Measurements from ENCODE around the gene EFCAB8.

The EFCAB8 gene

DNA sequence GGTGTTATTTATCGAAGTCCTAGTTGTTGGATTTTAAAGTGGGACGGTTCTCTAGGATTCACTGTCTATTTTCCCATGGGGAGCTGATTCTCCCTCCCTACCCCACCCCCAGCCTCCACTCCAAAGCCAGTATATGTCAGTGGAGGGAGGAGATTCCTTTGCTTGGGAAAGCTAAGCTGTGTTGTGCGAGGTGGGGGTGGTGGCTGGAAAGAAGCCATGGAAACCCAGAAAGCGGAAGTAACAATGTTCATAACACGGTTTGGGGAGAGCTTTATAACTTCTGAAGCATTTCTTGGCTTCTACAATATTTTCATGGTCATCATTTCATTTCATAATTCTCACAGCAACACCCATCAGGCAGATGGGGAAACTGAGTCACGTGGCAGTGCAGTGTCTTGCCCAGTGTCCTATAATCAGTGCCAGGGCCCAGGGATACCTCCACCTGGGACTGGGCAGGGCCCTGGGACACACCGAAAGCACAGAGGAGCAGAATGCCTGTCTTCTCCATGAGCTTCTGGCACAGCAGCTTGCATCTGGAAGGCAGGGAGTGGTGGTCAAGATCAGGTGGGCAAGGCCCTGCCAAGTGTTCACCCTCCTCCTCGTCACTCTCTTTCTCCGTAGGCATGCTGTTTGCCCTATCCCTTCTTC is 141.0 kb downstream of the EFCAB8 start:
- Mint-ChIP-seq H3K27ac (no peak overlapping the region), H3K27me3 (no peaks in the 10 kb centered on the region), H3K4me1 (peaks cover 14% of the 10 kb centered on the region), H3K9me3 (peaks cover 12% of the 10 kb centered on the region), H3K4me3 (no peak overlapping the region), H3K36me3 (peaks cover 11% of the 10 kb centered on the region)
- no peak for ATAC-seq

DNA sequence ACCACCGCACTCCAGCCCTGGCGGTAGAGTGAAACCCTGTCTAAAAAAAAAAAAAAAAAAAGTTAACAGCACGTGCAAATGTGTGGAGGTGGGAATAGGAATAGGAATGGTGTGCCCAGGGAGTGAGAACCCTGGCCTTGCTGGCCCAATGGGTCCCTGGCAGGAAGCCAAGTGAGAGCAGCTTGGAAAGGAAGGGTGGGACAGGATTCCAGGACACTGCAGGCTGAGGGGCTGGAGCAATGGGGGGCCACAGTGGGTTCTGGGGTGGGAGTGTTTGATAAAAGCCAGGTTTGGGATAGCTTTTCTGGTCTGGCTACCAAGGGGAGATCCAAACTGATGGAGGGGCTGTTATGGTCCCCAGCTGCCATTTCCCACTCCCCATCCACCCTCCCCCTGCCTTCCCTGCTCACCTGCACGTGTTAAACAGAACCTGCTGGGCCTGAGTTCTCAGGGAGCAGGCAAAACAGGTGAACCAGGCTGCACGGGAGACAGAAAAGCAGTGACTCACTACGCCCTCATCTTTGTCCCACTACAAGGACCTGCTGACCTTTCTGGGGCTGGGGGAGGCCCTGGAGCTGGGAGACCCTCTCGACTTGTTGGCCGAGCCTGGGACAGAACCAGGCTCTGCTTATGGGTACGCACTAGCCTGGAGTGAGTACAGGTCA is 142.2 kb downstream of the EFCAB8 start:
- H3K9me3 Mint-ChIP-seq = peaks cover 10% of the 10 kb centered on the region
- no peak overlapping the region for H3K27ac Mint-ChIP-seq
- peaks cover 11% of the 10 kb centered on the region for H3K36me3 Mint-ChIP-seq
- ATAC-seq = no peak
- H3K27me3 Mint-ChIP-seq = no peaks in the 10 kb centered on the region
- H3K4me3 Mint-ChIP-seq = no peak overlapping the region
- peaks cover 14% of the 10 kb centered on the region for H3K4me1 Mint-ChIP-seq

DNA sequence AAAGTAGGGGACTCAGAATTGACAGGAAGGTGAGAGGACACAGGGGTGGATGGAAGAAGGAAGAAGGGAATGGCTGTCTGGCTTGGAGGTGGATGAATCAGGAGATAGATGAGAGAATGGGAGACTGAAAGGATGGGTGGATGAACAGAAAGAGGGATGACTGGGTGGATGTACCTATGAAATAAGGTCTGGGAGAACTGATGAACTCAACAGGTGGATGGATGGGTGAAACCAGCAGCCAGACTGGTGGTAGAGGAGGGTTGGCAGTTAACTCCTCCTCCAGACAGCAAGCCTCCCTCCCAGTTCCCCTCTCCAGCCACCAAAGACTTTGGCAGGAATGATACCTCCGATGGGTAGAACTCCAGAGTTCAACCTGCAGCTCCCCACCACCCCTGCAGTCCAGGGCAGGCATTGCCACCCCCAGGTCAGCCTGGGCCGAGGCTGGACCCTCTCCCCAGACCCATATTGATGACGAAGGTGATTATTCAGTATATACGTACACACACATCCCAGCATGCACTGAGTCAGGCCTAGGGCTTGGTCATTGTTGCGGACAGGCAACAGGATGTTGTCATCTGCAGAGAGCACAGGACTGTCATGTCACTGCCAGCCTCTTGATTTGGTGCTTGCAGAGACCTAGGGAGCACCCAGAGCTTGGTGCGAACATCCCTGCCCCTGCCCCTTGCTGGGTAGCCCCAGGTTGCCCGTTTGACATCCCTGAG is 143.5 kb downstream of the EFCAB8 start:
- Mint-ChIP-seq H3K9me3 (peaks cover 4% of the 10 kb centered on the region), H3K4me1 (peaks cover 12% of the 10 kb centered on the region), H3K27me3 (no peaks in the 10 kb centered on the region), H3K27ac (no peak overlapping the region), H3K36me3 (peaks cover 5% of the 10 kb centered on the region), H3K4me3 (no peak overlapping the region)
- ATAC-seq = no peak

DNA sequence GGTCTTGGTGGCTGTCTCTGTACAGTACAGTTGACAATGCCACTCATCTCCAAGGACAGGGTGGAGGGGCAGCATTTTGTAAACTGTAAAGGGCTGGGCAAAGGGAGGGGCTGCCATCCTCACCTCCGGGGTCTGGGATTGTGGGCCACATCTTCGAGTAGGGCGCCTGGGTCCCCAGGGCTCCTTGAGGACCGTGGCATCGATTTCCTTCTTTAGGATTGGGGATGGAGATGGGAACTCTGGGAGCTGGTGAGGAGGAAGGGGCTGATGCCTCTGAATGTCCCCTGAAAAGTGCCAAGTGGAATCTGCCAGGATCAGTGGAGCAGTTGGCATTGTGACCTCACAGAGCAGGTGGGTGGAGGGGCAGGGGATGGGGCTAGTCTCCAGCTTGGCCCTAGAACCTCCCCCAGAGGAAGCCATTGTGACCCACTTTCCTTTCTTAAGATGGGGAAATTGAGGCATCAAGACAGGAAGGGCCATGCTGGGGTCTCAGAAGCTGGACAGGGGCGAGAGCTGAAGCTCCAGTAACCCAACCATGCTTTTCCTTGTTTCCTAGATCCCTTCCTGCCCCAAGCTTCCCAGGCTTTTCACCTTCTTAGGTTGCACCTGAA is 145.5 kb downstream of the EFCAB8 start, which contains the start of gene SUN5:
SUN5 (minus strand) TSS at position 293 of the 611 bp plus-strand sequence; CDS start at position 200, 93 bp downstream.
- H3K4me1 Mint-ChIP-seq = peaks cover 14% of the 10 kb centered on the region
- H3K9me3 Mint-ChIP-seq = peaks cover 4% of the 10 kb centered on the region
- no peak within 1 kb of the TSS for H3K4me3 Mint-ChIP-seq
- H3K27me3 Mint-ChIP-seq = no peaks in the 10 kb centered on the region
- ATAC-seq = no peak
- no peak within 1 kb of the TSS for H3K27ac Mint-ChIP-seq
- H3K36me3 Mint-ChIP-seq = peaks cover 5% of the 10 kb centered on the region

DNA sequence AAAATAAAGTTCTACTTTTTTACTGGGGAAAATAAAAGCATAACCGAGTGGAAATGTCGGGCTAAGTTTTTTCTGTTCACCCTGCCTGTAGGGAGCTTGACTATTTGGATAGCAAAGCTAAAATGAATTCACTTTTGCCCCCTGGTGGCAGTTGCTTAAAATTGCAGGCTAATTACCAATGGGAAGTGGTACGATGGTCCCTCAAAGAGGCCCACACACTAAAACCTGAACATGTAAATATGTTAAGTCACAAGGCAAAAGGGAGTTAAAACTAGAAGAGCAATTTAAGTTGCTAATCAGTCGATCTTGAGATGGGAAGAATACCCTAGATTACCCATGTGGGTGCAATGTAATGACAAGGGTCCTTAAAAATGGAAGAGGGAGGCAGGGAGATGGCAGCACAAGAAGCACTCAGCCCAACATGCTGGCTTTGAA is 146.4 kb downstream of the EFCAB8 start:
- Mint-ChIP-seq H3K27ac (no peak overlapping the region), H3K36me3 (peaks cover 5% of the 10 kb centered on the region), H3K27me3 (no peaks in the 10 kb centered on the region), H3K9me3 (peaks cover 4% of the 10 kb centered on the region), H3K4me1 (peaks cover 11% of the 10 kb centered on the region), H3K4me3 (no peak overlapping the region)
- no peak for ATAC-seq

DNA sequence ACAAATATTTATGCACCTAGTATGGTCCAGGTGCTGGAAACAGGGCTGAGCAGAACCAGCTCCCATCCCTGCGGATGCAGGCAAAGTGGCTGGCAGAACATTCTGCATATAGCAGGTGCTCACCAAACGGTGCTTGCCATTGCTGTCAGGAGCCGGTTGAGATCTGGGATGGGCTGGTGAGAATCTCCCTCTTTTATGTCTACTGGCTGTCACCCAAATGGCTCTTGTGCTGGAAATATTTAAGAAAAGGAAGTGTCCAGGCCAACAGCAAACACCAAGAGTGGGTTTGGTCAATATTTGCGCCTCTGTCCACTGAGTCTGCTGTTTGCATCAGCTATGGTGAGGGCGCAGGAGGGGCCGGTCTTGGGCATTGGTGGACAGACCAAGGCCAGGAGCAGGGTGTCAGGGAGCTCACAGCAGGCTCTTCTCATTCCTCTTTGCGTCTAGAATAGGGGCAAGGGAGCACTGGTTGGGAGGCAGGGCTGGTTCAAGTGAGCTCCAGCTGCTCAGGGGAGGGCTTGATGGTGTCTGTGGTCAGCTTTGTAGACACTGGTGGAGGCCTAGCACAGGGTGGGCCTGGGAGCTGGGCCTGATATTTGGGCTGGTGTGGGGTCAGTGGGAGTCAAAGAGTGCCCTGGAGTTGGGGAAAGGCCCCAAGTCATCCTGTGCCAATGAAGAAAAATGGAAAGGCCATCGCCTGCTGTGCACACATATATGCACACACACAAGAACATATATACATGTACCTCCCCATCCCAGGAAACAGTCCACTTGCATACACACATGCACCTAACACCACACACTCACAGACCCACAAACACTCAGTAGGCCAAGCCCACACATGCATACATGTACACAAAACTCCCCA is 147.4 kb downstream of the EFCAB8 start:
- Mint-ChIP-seq H3K36me3 (peaks cover 5% of the 10 kb centered on the region), H3K27ac (no peak overlapping the region)
- ATAC-seq = no peak

DNA sequence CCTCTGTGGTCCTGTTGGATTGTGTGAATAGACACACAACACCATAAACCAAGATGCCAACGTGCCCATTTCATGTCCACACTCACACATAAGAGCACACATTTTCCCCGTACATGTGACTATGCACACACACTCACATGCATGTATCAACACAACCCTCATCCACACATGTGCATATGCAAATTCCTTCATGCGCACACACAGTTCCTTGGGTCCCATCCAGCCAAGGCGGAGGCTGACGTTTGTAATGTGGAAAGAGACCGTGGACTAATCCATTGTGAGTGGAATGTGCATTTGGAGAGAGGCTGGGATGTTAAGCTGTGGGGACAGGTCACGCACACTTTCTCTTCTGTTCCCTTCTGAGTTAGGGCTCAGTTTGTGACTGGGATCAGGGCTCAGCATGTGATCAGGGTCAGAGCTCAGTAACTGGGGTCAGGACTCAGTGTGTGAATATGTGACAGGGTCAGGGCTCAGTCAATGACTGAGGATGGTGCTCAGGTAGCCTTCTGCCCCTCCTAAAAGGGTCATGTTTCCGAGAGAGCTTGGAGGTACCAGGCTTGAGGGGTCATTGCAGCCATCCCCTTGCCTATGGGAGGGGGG is 148.2 kb downstream of the EFCAB8 start:
- ATAC-seq = no peak

More for the DNA sequence above, 147.4 kb downstream of the EFCAB8 start:
- Mint-ChIP-seq H3K27me3 (no peaks in the 10 kb centered on the region), H3K9me3 (peaks cover 4% of the 10 kb centered on the region), H3K4me1 (peaks cover 8% of the 10 kb centered on the region), H3K4me3 (no peak overlapping the region)

DNA sequence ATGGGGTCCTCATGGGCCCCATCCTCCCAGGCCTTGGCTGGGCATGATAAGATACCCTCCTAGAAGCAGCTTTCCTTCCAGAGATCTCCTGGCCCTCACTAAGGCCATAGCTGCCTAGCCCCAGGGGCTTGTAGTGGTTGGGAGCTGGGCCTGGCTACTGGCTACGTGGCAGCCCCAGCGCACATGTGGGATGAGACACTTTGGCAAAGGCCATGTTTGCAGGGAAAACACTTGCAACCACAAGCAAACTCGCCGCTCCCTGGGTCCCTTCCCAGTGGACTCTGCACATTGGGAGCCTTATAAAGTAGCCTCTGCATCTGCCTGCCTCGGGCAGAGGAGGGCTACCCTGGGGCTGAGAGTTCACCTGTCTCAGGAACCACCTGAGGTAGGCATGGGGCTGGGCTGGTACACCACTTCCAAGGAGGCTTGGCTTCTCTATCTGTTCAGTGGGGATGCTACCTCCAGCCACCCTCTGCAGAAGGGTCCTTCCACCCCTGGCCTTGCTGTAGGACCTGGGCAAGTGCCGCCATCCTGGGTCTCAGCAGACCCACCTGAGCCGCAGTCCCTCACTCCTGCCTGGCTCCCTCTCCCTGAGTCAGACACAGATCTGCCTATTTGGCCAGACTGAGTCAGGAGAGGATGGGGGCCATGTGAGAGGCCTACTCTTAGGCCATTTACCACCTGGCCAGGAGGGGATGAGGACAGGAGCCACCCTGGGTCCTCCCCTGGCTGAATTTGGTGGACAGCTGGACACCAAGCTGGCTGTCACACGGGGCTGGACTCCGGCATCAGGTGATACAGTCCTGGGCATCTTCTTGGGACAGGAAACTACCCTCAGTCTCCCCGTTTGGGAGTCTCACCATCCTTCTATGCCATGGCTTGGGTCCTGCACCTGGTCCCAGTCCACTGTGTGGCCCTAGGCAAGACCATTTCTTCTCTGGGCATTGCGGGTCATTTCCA is 148.9 kb downstream of the EFCAB8 start, which contains the start of gene BPIFB2:
BPIFB2 (plus strand) TSS at position 329 of the 960 bp plus-strand sequence. CDS start 871 bp downstream, outside the sequence.
- H3K4me3 Mint-ChIP-seq = no peak within 1 kb of the TSS
- H3K4me1 Mint-ChIP-seq = peaks cover 8% of the 10 kb centered on the region
- H3K27ac Mint-ChIP-seq = no peak within 1 kb of the TSS
- peaks cover 4% of the 10 kb centered on the region for H3K9me3 Mint-ChIP-seq
- H3K27me3 Mint-ChIP-seq = no peaks in the 10 kb centered on the region
- peaks cover 5% of the 10 kb centered on the region for H3K36me3 Mint-ChIP-seq
- ATAC-seq = no peak

More for the DNA sequence above, 148.2 kb downstream of the EFCAB8 start:
- Mint-ChIP-seq H3K9me3 (peaks cover 4% of the 10 kb centered on the region), H3K36me3 (peaks cover 5% of the 10 kb centered on the region), H3K27me3 (no peaks in the 10 kb centered on the region), H3K27ac (no peak overlapping the region), H3K4me3 (no peak overlapping the region), H3K4me1 (peaks cover 8% of the 10 kb centered on the region)

DNA sequence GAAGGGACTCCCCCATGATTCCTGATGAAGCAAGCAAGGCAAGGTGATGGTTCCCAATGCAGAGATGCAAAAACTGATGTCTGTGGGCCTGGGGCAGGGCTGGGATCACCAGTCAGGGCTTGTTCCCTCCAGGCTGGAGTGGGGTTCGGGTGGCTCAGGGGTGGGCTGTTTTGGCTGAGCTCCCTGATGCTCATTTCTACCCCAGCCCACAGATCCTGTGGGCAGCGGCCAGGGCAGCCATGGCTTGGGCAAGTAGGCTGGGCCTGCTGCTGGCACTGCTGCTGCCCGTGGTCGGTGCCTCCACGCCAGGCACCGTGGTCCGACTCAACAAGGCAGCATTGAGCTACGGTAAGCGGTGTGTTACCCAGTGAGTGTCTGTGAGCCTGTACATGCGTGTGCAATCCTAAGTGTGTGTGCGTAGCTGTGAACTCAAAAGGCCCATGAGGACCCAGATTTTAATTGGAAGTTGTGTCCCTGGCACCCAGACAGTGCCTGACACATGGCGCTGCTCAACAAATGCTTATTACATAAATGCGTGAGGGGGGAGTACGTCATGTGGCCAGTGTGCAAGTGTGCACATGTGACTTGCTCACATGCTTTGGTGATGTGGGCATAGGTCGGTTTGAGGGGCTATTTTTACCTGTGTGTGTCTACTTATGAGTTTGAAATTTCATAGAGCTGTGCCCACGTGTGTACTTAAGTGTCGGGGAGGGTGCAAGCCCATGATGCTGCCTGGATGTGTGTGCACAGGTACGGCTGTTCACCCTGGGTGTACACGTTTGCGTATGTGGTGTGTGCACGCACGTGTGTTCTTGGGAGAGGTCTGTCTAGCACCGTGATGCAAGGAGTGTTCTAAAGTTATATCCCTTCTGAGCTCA is 149.9 kb downstream of the EFCAB8 start:
- Mint-ChIP-seq H3K4me1 (peaks cover 8% of the 10 kb centered on the region), H3K9me3 (peaks cover 4% of the 10 kb centered on the region), H3K27ac (no peak overlapping the region), H3K36me3 (peaks cover 5% of the 10 kb centered on the region), H3K27me3 (no peaks in the 10 kb centered on the region), H3K4me3 (no peak overlapping the region)
- no peak for ATAC-seq

DNA sequence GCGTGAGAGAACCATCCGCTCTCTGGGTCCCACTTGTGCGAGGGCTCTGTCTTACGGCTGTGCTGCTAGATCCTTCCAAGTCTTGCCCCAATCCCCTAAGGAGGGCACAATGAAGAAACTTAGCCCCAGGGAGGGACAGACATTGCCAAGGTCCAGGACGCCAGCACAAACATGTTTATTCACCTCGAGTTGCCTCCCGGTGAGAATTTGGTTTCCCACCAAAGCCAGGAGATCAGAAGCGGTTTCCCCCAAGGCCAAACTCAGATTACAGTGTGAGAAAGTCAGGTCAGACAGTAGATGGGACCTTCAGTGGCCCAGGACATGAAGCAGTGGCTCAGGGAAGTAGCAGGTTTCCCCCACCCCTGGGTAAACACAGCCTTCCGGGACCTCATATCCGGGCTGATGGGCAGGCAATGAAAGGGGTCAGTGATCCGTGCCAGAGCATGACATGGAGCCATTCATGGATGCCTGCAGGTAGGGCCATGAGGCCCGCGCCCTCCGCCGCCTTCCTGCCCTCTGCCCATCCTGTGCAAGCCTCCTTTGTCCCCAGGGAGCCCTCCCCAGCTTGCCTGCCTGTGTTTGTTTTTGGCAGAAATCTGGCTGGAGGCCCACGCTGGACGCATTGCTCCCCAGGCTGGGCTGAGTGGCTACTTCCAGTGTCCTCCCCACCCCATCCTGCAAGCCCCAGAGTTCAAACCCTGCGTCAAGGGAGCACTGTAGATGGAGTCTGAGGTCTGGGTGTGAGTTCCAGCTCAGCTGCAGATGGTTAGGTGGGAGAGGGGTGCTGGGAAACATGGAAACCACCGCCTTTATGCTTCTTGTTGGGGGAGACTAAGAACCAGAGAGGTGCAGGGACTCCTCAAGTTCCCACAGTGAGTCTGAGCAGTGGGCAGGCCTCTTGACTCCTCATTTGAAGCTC is 150.8 kb downstream of the EFCAB8 start:
- ATAC-seq = no peak
- no peaks in the 10 kb centered on the region for H3K27me3 Mint-ChIP-seq
- peaks cover 8% of the 10 kb centered on the region for H3K4me1 Mint-ChIP-seq
- no peak overlapping the region for H3K4me3 Mint-ChIP-seq
- H3K36me3 Mint-ChIP-seq = peaks cover 5% of the 10 kb centered on the region
- no peak overlapping the region for H3K27ac Mint-ChIP-seq
- peaks cover 4% of the 10 kb centered on the region for H3K9me3 Mint-ChIP-seq

DNA sequence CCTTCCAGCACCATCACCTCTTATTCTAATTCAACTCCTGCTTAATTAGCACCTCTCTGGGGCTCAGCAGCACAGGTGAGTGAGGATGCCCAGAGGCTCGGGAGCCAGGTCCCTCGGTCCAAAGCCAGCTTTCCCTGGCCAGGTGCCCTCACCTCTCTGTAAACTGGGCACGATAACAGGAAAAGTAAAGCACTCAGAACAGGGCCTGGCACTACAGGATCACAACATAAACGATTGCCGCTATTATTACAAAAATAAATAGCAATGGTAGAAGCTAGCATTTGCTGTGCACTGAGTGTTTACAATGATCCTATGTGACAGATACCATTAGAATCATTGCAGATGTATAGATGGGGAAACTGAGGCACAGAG is 151.4 kb downstream of the EFCAB8 start:
- H3K27me3 Mint-ChIP-seq = peaks cover 5% of the 10 kb centered on the region
- H3K36me3 Mint-ChIP-seq = peaks cover 4% of the 10 kb centered on the region
- no peak overlapping the region for H3K4me3 Mint-ChIP-seq
- H3K4me1 Mint-ChIP-seq = peaks cover 8% of the 10 kb centered on the region
- no peak for ATAC-seq
- no peak overlapping the region for H3K27ac Mint-ChIP-seq
- peaks cover 3% of the 10 kb centered on the region for H3K9me3 Mint-ChIP-seq

Measured in stimulated activated memory B cell treated with anti-CD40 and anti-IgM and Interleukin-4, amounts not matched to agents 10 μg/mL and 1 μg/mL and 100 μg/mL, for 72 hours (primary cell).